Activated T-cell treated with anti-CD3 and anti-CD28 coated beads for 4 hours (primary cell): Measurements from ENCODE around the gene SLC30A2.

Experiments used
- DNase-seq: peaks from one replicate; pipeline ENCODE4 v3.0.0-alpha.2; 2020

Gene SLC30A2

DNA sequence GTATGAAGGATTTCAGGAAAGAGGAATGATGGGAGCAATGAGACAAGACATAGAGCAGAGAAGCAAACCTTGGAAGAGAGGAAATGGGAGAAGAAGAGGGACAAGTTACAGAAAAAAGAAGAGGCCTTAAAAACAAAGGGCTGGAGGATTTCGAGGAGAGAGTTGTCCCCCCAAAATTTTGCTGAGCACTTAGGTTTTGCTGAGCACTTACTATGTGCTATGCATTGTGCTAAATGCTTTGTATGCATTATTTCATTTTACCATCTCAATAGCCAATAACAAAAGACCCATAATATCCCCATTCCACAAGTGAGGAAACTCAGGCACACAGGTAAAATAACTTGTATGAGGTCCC, 24.0 kb upstream of the SLC30A2 start:
- no peak for DNase-seq

DNA sequence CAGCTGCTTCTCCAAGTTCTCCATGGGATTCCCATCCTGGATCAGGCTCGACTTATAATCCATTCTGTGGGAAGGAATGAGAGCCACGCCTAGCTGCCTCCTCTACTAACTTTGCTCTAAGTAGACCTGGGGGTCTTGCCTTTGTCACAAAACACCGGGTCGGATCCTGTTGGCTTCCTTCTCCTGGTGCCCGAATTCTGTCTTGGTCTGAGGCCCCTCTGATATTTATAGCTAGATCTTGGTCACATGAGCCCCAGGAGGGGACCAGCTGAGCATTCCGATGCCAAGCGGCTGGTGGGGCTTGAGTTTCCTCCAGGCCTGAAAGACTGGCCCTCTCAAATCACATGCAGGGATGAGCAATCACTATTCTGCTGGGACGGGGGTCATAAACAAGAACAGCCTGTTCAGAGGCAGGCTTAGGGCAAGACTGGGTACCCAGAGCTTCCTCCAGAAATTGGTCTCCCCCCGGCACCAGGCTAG, 21.6 kb upstream of the SLC30A2 start, which contains the start of gene TRIM63:
TSS of gene TRIM63 (minus strand) at position 199 of the 480 bp plus-strand sequence. CDS start at position 63, 136 bp downstream.
- no peak for DNase-seq

GRCh38 chr1:26066857-26067256, 20.9 kb upstream of the SLC30A2 start:
- no peak for DNase-seq

- DNase-seq = no peak
Observed at GRCh38 chr1:26066160-26066559, 20.2 kb upstream of the SLC30A2 start.

DNA sequence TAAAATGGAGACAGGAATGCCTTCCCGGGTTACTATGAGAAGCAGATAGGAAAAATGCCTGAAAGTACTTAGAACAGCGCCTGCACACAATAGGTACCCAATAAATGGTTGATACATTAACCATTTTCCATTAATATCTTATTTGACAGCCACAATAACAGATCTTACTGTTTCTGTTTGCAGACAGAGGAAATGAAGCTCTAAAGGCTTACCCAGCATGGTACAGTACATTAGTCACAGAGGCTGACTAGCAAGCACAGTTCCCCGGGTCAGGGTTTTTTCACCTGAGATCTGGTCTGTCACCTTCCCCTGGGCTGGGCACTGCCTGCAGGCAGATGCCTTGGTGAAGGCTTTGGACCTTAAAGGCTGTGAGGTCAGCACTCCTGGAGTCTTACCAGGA, 18.6 kb upstream of the SLC30A2 start:
- DNase-seq = no peak

DNA sequence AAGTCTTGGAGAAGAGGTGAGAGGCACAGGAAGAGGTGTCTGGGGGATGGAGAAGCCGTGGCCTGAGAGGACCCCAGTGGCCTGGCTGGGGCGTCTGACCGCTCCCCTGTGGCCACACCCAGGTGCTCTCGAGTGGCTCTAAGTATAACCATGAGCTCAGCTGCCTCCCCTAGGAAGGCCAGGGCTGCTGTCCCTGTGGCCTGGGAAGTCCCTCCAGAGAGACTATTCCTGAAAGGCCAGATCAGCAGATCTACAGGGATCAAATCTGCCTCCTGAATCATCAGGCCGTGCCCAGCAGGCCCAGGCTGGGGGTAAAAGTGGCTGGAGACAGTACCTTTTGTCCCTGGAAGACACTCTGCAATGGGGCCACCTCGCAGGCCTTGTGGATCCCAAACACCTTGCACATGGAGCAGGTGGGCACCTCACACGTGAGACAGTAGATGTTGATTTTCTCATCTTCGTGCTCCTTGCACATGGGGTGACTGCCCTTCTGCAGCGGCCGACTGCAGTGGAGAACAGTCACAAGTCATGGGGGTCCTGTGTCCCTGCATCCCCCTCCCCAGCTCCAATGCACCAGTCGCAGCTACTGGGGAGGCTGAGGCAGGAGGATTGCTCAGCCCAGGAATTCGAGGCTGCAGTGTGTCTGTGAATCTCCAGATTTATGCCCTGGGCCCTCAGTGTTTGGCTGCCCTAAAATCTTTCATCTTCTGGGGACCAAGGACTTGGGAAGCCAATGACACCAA, 15.1 kb upstream of the SLC30A2 start:
- DNase-seq = no peak

DNA sequence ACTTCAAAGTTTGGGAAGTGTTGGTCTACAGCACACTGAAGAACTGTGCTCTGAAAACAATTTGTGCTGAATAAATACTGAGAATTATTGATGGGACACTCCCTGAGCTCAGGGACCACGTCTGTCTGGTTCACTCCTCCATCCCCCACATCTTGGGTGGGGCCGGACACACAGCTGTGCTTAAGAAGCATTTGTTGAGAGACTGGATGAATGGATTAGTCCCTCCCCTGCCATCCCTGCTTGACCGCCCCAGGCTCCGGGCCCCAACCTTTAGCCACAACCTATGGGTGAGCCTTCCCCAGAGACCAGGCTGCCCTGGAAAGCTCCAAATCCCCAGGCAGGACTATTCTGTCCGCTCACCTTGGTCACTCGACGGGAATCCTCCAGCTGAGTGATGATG, 14.0 kb upstream of the SLC30A2 start:
- DNase-seq = no peak

DNA sequence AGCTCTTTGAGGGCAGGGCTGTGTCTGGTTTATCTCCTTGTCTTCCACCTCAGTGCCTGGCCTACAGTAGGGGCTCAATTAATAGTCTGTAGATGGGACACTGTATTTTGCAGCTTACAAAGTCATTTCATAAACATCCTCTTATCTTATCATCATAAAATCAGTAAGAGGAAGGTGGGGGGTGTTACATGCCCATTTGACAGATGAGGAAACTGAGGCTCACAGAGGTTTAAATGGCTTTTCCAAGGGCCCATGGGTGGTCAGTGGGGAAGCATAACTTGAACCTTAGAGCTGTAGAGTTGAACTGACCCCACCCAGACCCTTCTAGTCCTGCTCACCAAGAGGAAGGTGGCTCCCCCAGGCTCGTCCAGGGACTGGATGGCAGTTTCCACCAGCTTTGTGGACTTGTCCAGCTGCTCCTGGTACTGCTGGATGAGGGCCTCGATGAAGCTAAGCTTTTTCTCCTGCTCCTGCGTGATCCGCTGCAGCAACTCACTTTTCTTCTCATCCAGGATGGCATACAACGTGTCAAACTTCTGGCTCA, 12.2 kb upstream of the SLC30A2 start:
- DNase-seq = no peak

GRCh38 chr1:26057189-26057588, 11.3 kb upstream of the SLC30A2 start:
- DNase-seq = no peak

DNA sequence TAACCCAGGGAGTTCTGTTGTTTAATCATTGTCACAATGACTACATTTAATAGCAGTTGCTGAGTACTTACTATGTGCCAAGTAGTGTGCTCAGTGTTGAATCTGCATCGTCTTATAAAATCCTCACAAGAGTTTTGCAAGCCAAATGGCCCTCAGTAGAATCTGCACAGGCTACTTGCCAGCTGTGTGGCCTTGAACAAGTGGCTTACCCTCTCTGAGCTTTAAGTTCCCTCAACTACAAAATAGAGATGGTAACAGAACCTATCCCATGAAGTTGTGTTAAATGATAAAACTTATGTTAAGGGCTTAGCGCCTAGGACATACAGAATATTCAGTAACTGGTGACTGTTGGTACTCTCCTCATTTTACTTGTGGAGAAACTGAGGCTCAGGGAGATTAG, 9.1 kb upstream of the SLC30A2 start:
- no peak for DNase-seq

- DNase-seq = no peak
Observed at GRCh38 chr1:26053718-26054560, 8.0 kb upstream of the SLC30A2 start.

GRCh38 chr1:26050248-26050640, 4.3 kb upstream of the SLC30A2 start:
- no peak for DNase-seq

DNA sequence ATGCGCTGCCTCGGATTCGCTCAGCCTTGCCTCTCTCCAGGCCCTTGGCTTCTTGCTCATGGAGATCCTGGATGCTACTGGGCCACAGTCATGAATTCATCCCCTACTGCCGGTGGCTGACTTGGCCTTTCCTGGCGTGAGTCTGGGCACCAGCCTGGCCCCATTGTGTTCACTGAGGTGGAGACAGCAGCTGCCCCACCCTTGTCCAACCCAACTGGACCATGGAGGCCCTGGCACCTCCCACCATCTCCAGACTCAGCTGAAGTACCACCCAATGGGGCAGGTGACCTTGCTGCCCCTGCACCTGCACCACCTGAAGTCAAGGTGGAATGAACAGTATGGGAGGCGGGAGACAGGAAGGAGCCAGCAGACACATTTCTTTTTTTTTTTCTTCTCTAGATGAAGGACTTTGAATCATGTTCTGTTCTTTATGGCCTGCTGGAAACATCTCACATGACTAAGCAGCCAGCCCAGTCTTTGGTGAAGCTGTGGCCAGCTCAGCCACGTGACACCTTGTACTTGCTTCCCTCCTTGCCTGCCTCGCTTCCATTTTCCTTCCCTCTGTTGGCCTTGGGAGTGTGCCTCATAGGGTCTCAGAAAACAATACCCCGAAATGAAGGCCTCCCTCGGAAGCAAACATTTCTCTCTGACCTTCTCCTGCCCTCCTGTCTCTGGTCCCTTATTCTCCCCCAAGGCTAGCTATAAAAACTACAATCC, 3.8 kb upstream of the SLC30A2 start:
- DNase-seq = no peak

- no peak for DNase-seq
Observed at GRCh38 chr1:26047278-26047874, 1.5 kb upstream of the SLC30A2 start.

DNA sequence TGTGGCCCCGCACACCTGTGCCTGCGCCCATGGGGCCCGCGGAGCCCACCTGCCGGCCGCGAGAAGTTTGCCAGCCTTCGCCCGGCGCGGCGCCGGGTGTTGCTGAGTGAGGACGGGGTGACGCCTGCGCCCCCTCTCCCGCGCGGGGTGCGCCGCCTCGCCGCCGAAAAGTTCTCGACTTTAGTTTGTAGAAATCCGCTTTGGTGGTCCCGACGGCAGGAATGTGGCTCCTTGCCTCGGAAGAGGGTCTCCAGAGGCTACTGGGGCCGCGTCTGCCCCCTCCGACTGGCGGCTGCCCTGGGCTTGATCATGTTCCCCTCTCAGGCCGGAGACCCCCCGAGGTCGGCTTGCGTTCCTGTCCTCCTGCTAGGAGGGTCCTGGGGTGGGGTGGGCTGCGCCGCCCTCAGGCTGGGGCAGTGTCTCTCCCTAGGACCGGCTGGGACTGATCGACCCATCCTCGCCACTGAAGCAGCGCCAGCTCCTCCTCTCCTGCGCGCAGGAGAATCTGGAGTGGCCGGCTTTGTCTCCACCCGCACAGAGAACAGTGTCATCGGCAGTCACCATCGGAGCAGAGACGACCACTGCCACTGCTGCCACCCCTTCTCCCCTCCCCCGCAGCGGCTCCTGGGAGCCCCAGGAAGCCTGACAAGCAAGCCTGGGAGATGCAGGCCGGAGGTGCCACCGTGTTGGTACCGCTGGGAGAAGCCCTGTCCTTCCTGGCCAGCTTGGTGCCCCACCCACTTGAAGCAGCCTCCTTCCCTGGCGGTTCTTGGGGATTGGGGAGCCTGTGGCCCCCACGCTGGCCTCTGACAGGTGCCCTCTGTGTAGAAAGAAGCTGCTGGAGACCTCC, 553 bp upstream of the SLC30A2 start:
- DNase-seq = no peak

- DNase-seq = no peak
Observed at GRCh38 chr1:26044971-26045721, 772 bp downstream of the SLC30A2 start.

DNA sequence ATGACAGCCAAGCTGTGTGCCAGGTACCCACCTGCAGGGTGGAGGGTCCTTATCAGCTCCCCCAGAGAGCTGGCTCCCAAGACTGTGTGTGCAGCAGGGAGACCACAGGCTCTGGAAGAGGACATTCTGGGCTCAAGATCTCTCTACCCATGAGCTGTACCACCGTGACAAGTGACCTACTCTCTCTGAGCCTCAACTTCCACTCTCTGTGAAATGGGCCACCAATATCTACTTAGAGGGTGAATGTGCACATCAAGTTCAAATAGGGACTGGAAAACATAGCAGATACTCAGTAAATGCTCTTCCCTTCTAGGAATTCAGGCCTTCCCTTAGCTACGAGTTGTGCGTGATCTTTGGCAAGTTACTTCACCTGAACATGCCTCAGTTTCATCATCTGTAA, 1.5 kb downstream of the SLC30A2 start:
- DNase-seq = no peak

- DNase-seq = no peak
Observed at GRCh38 chr1:26043765-26044164, 2.2 kb downstream of the SLC30A2 start.

DNA sequence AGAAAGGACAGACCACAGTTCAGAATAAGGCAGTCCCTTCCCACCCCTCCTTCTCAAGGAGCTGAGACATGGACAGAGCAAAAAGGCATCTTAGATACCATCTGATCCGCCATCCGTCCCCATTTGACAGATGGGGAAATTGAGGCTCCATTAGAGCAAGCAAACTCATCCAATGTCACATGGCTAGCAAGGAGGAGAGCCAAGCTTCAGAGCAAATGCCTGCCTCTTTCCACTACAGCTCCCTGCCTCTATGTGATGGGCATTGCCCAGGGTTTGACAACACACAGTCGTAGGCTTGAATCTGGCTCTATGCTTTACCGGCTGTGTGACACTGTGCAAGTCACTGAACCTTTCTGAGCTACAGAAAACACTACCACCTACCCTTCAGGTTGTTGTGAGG, 3.9 kb downstream of the SLC30A2 start:
- DNase-seq = no peak

DNA sequence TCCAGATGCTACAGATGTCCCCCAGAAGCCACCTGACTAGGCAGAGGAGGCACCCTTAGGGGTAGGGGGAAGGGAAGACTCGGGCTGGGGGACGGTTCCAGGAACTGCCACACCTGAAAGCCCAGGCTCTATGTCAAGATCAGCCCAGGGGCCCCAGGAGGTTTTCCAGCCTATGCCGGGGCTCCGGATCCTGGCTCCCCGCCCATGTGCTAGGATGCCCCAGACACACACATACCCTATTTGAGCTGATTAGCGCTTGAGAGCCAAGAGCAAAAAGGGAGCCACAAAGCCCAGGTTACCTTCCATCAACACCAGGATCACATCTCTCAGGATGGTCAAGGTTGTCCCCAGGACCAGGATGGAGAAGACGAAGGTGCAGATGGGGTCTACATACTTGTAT, 4.5 kb downstream of the SLC30A2 start:
- DNase-seq = no peak

- DNase-seq = no peak
Observed at GRCh38 chr1:26038904-26039303, 7.0 kb downstream of the SLC30A2 start.
